Thyroid gland (tissue), 4 donors: ENCODE measurements around the gene CHST11.

Experiments
- CTCF ChIP-seq, 6 experiments: fragments of 200-600 bp in 3 of 6; fragments of 450-650 bp in 3 of 6; sonication (generic) in 3 of 6; IDR thresholded peaks; one replicate each; pipeline ENCODE4 v1.5.1; 2016 to 2019; ENCODE audit warnings: antibody characterized with exemption in 6 of 6, mild to moderate bottlenecking in 2 of 6, inconsistent platforms in 1 of 6, moderate library complexity in 1 of 6
- POLR2A ChIP-seq, 2 donors: fragments of 450-650 bp; IDR thresholded peaks; one replicate each; pipeline ENCODE4 v1.6.1; 2017; ENCODE audit warnings: antibody characterized with exemption in 2 of 2, mild to moderate bottlenecking in 2 of 2, moderate library complexity in 1 of 2

GRCh38 chr12:104565606-104566243 is 109.0 kb downstream of the CHST11 start:
- TF ChIP-seq CTCF (IDR thresholded peaks at IDR 0.05) (no peak), POLR2A (IDR thresholded peaks at IDR 0.05) (no peak)
